Peyer's patch (tissue), 4 donors: Measurements from ENCODE around the gene TSPAN18.

Experiments used
- POLR2A ChIP-seq, 2 donors: fragments of 450-650 bp; IDR thresholded peaks; one replicate each; pipeline ENCODE4 v1.5.1; 2017; ENCODE audit warnings: antibody characterized with exemption in 2 of 2, mild to moderate bottlenecking in 2 of 2, moderate library complexity in 2 of 2
- TF ChIP-seq, protein P1 (sequence below), 6 experiments: fragments of 450-650 bp in 4 of 6; fragments of 200-600 bp in 2 of 6; sonication (generic) in 1 of 6; IDR thresholded peaks; one replicate each; pipeline ENCODE4 v1.5.1; 2017 to 2019; ENCODE audit warnings: antibody characterized with exemption in 6 of 6, mild to moderate bottlenecking in 3 of 6, moderate library complexity in 1 of 6

DNA sequence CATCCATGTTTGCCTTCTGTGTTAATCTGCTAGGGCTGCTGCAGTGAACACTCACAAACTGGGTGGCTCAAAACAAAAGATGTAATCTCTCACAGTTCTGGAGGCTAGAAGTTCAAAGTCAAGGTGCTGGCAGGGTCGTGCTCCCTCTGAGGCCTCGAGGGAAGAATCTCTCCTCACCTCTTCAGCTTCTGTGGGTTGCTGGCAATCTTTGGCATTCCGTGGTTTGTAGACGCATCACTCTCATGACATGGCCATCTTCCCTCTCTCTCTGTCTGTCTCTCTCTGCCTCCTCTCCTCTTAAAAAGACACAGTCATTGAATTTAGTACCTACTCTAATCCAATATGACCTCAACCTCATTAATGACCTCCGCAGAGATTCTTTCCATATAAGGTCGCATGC, 78.8 kb downstream of the TSPAN18 start:
- TF ChIP-seq, protein P1, sequence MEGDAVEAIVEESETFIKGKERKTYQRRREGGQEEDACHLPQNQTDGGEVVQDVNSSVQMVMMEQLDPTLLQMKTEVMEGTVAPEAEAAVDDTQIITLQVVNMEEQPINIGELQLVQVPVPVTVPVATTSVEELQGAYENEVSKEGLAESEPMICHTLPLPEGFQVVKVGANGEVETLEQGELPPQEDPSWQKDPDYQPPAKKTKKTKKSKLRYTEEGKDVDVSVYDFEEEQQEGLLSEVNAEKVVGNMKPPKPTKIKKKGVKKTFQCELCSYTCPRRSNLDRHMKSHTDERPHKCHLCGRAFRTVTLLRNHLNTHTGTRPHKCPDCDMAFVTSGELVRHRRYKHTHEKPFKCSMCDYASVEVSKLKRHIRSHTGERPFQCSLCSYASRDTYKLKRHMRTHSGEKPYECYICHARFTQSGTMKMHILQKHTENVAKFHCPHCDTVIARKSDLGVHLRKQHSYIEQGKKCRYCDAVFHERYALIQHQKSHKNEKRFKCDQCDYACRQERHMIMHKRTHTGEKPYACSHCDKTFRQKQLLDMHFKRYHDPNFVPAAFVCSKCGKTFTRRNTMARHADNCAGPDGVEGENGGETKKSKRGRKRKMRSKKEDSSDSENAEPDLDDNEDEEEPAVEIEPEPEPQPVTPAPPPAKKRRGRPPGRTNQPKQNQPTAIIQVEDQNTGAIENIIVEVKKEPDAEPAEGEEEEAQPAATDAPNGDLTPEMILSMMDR (IDR thresholded peaks at IDR 0.05) = no peak
- TF ChIP-seq POLR2A (IDR thresholded peaks at IDR 0.05) = no peak
